Glutamatergic neuron (in vitro differentiated cells): Measurements from ENCODE around the gene SPINK7. TPM values are rescaled to one million over a fixed set of nuclear protein-coding genes. Genes with fewer than 3 reads are reported as not detected.

ENCODE experiments used
- DNase-seq: peaks from one replicate; pipeline ENCODE4 v3.0.0; 2022
- H3K27ac Mint-ChIP-seq: one replicate; pipeline ENCODE4 v1.8.0; 2020; ENCODE audit warnings: mild to moderate bottlenecking, mixed read lengths, inconsistent platforms; ENCODE audit not compliant: unreplicated experiment
- H3K27me3 Mint-ChIP-seq: one replicate; pipeline ENCODE4 v1.8.0; 2020; ENCODE audit warnings: mild to moderate bottlenecking, moderate library complexity, mixed read lengths, inconsistent platforms; ENCODE audit not compliant: unreplicated experiment
- H3K36me3 Mint-ChIP-seq: one replicate; pipeline ENCODE4 v1.8.0; 2020; ENCODE audit warnings: mild to moderate bottlenecking, mixed read lengths, inconsistent platforms; ENCODE audit not compliant: unreplicated experiment
- H3K4me1 Mint-ChIP-seq: one replicate; pipeline ENCODE4 v1.8.0; 2020; ENCODE audit warnings: mild to moderate bottlenecking, low read depth, mixed read lengths, inconsistent platforms; ENCODE audit not compliant: unreplicated experiment
- H3K4me3 Mint-ChIP-seq: one replicate; pipeline ENCODE4 v1.8.0; 2020; ENCODE audit warnings: mild to moderate bottlenecking, mixed read lengths, inconsistent platforms; ENCODE audit not compliant: unreplicated experiment
- H3K9me3 Mint-ChIP-seq: one replicate; pipeline ENCODE4 v1.8.0; 2020; ENCODE audit warnings: mild to moderate bottlenecking, moderate library complexity, mixed read lengths, inconsistent platforms; ENCODE audit not compliant: unreplicated experiment
- total RNA-seq: library from RNA; stranded (reverse); fragmentation: NEBNext Ultra II Directional; extraction: Animal tissue kit (Norgen Biotek cat#: 25700); gene quantifications from one replicate; pipeline ENCODE4 v1.2.1, GENCODE V29; 2021; ENCODE audit not compliant: unreplicated experiment
- TF ChIP-seq, protein P1 (sequence below): fragments of 200-600 bp; sonication (generic); IDR thresholded peaks from one replicate; pipeline ENCODE4 v1.5.0; 2021; ENCODE audit not compliant: partially characterized antibody, unreplicated experiment

Gene SPINK7
- total RNA-seq, 1 donor from 2014 or later = not detected

GRCh38 chr5:148343603-148344487, 31.6 kb downstream of the SPINK7 start:
- Mint-ChIP-seq H3K27ac (no peak overlapping the region), H3K36me3 (no peaks in the 10 kb centered on the region), H3K4me1 (no peaks in the 10 kb centered on the region), H3K4me3 (no peak overlapping the region), H3K9me3 (no peaks in the 10 kb centered on the region), H3K27me3 (no peaks in the 10 kb centered on the region)
- no peak for DNase-seq
- TF ChIP-seq, protein P1, sequence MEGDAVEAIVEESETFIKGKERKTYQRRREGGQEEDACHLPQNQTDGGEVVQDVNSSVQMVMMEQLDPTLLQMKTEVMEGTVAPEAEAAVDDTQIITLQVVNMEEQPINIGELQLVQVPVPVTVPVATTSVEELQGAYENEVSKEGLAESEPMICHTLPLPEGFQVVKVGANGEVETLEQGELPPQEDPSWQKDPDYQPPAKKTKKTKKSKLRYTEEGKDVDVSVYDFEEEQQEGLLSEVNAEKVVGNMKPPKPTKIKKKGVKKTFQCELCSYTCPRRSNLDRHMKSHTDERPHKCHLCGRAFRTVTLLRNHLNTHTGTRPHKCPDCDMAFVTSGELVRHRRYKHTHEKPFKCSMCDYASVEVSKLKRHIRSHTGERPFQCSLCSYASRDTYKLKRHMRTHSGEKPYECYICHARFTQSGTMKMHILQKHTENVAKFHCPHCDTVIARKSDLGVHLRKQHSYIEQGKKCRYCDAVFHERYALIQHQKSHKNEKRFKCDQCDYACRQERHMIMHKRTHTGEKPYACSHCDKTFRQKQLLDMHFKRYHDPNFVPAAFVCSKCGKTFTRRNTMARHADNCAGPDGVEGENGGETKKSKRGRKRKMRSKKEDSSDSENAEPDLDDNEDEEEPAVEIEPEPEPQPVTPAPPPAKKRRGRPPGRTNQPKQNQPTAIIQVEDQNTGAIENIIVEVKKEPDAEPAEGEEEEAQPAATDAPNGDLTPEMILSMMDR = no peak

- TF ChIP-seq, protein P1 = no peak
- no peaks in the 10 kb centered on the region for H3K9me3 Mint-ChIP-seq
- H3K4me3 Mint-ChIP-seq = no peak overlapping the region
- H3K27ac Mint-ChIP-seq = no peak overlapping the region
- H3K4me1 Mint-ChIP-seq = no peaks in the 10 kb centered on the region
- H3K36me3 Mint-ChIP-seq = no peaks in the 10 kb centered on the region
- no peak for DNase-seq
- H3K27me3 Mint-ChIP-seq = no peaks in the 10 kb centered on the region
Measured at GRCh38 chr5:148347706-148348105, 35.5 kb downstream of the SPINK7 start.

GRCh38 chr5:148352696-148353095, 40.5 kb downstream of the SPINK7 start:
- Mint-ChIP-seq H3K4me3 (no peak overlapping the region), H3K36me3 (no peaks in the 10 kb centered on the region), H3K27ac (no peak overlapping the region), H3K27me3 (no peaks in the 10 kb centered on the region), H3K4me1 (no peaks in the 10 kb centered on the region), H3K9me3 (no peaks in the 10 kb centered on the region)
- DNase-seq = no peak
- TF ChIP-seq, protein P1 = no peak

GRCh38 chr5:148353634-148354033, 41.4 kb downstream of the SPINK7 start:
- Mint-ChIP-seq H3K9me3 (no peaks in the 10 kb centered on the region), H3K4me1 (no peaks in the 10 kb centered on the region), H3K27ac (no peak overlapping the region), H3K36me3 (no peaks in the 10 kb centered on the region), H3K4me3 (no peak overlapping the region), H3K27me3 (no peaks in the 10 kb centered on the region)
- DNase-seq = no peak
- TF ChIP-seq, protein P1 = no peak

DNA sequence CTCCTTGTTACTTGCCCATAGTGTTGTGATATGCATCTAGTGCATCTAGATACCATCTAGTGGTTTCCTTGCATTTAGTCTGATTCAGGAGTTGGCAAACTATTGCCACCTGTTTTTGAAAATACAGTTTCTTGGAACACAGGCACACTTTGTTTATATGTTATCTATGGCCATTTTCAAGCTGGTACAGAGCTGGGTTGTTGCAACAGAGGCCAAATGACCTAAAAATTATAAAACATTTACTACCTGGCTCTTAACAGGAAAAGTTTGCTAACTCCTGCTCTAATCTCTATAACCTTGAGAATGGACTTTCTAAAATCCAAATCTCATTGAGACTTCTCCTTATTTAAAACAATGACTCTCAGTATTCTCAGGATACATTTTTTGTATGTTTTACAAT, 52.1 kb downstream of the SPINK7 start:
- Mint-ChIP-seq H3K27me3 (peaks cover 2% of the 10 kb centered on the region), H3K4me1 (no peaks in the 10 kb centered on the region), H3K27ac (no peak overlapping the region), H3K9me3 (peaks cover 1% of the 10 kb centered on the region), H3K36me3 (peaks cover 11% of the 10 kb centered on the region), H3K4me3 (no peak overlapping the region)
- TF ChIP-seq, protein P1 = no peak
- DNase-seq = no peak
